WTC11 (cell line): ENCODE measurements around the gene SLC46A2. TPM values are rescaled to one million over a fixed set of nuclear protein-coding genes. Genes with fewer than 3 reads are reported as not detected.
A peak's percentile ranks its signal among the peaks of the same experiment; 100 is the strongest.

Source experiments
- ATAC-seq: fragments of 200-7000 bp; cut with Tn5 transposase; 2 replicates; pipeline ENCODE4 v1.10.0; 2021; ENCODE audit warnings: mild to moderate bottlenecking, moderate library complexity
- CTCF ChIA-PET: fragments of 300-600 bp; sonication (Branson Sonifier 250); formaldehyde crosslinking; loops from one replicate; lab custom pipeline; 2021; ENCODE audit warnings: antibody characterized with exemption; lab: Charles Lee
- POLR2A ChIA-PET: fragments of 350-600 bp; sonication (Branson Sonifier 250); formaldehyde crosslinking; loops from one replicate; lab custom pipeline; 2021; ENCODE audit warnings: antibody characterized with exemption; lab: Charles Lee
- DNase-seq: peaks from one replicate; pipeline ENCODE4 v3.0.0; 2021; ENCODE audit warnings: low spot score
- H3K27ac Mint-ChIP-seq: 2 replicates; pipeline ENCODE4 v1.8.0; 2021; ENCODE audit warnings: mixed read lengths
- H3K27me3 Mint-ChIP-seq: 2 replicates; pipeline ENCODE4 v1.8.0; 2021; ENCODE audit warnings: low read depth, mild to moderate bottlenecking, moderate library complexity, mixed read lengths
- H3K36me3 Mint-ChIP-seq: 2 replicates; pipeline ENCODE4 v1.8.0; 2021; ENCODE audit warnings: mixed read lengths
- H3K4me1 Mint-ChIP-seq: 2 replicates; pipeline ENCODE4 v1.8.0; 2022; ENCODE audit warnings: mixed read lengths
- H3K4me3 Mint-ChIP-seq: 2 replicates; pipeline ENCODE4 v1.8.0; 2021; ENCODE audit warnings: mild to moderate bottlenecking, moderate library complexity, mixed read lengths
- H3K9me3 Mint-ChIP-seq: 2 replicates; pipeline ENCODE4 v1.8.0; 2021; ENCODE audit warnings: mixed read lengths
- ATF6 ChIP-seq: sonication (generic); formaldehyde crosslinking; IDR thresholded peaks from 2 replicates; pipeline ENCODE4 v1.8.1; 2023; ENCODE audit warnings: mild to moderate bottlenecking, missing genetic modification reagents
- CBFB ChIP-seq: sonication (generic); formaldehyde crosslinking; IDR thresholded peaks from 2 replicates; pipeline ENCODE4 v1.8.1; 2022; ENCODE audit warnings: mild to moderate bottlenecking, low read depth, missing genetic modification reagents
- E2F1 ChIP-seq: sonication (generic); formaldehyde crosslinking; IDR thresholded peaks from 2 replicates; pipeline ENCODE4 v1.8.0; 2022; ENCODE audit warnings: mild to moderate bottlenecking, missing genetic modification reagents
- EMX1 ChIP-seq: fragments of 250-450 bp; sonication (Bioruptor Pico); IDR thresholded peaks from 2 replicates; pipeline ENCODE4 v1.8.0; 2021; ENCODE audit warnings: mild to moderate bottlenecking
- FOXP4 ChIP-seq: sonication (generic); formaldehyde crosslinking; IDR thresholded peaks from 2 replicates; pipeline ENCODE4 v1.8.0; 2022; ENCODE audit warnings: mild to moderate bottlenecking, missing genetic modification reagents
- GABPB1 ChIP-seq: sonication (generic); formaldehyde crosslinking; IDR thresholded peaks from 2 replicates; pipeline ENCODE4 v1.8.1; 2023; ENCODE audit warnings: mild to moderate bottlenecking, missing genetic modification reagents
- HMGXB4 ChIP-seq: sonication (generic); formaldehyde crosslinking; IDR thresholded peaks from 2 replicates; pipeline ENCODE4 v1.8.1; 2023; ENCODE audit warnings: mild to moderate bottlenecking, moderate library complexity, missing genetic modification reagents
- JAZF1 ChIP-seq: fragments of 250-450 bp; sonication (Bioruptor Pico); IDR thresholded peaks from 2 replicates; pipeline ENCODE4 v1.9.0; 2021; ENCODE audit warnings: moderate library complexity, mild to moderate bottlenecking, inconsistent platforms
- MYBL2 ChIP-seq: sonication (generic); formaldehyde crosslinking; IDR thresholded peaks from 2 replicates; pipeline ENCODE4 v1.8.1; 2023; ENCODE audit warnings: mild to moderate bottlenecking, moderate library complexity, missing genetic modification reagents
- NFYB ChIP-seq: sonication (generic); formaldehyde crosslinking; conservative IDR thresholded peaks from 2 replicates; pipeline ENCODE4 v1.8.0; 2022; ENCODE audit warnings: low read depth, missing genetic modification reagents
- RORB ChIP-seq: fragments of 250-450 bp; sonication (Bioruptor Pico); IDR thresholded peaks from 2 replicates; pipeline ENCODE4 v1.9.0; 2021; ENCODE audit warnings: mild to moderate bottlenecking
- SMAD4 ChIP-seq: sonication (generic); formaldehyde crosslinking; IDR thresholded peaks from 2 replicates; pipeline ENCODE4 v1.8.0; 2022; ENCODE audit warnings: mild to moderate bottlenecking, missing genetic modification reagents
- SOX15 ChIP-seq: fragments of 250-450 bp; sonication (Bioruptor Pico); IDR thresholded peaks from 2 replicates; pipeline ENCODE4 v1.9.0; 2021; ENCODE audit warnings: mild to moderate bottlenecking
- TEAD1 ChIP-seq: sonication (generic); formaldehyde crosslinking; IDR thresholded peaks from 2 replicates; pipeline ENCODE4 v1.8.0; 2022; ENCODE audit warnings: mild to moderate bottlenecking, missing genetic modification reagents
- TP53 ChIP-seq: sonication (generic); formaldehyde crosslinking; IDR thresholded peaks from 2 replicates; pipeline ENCODE4 v1.8.1; 2023; ENCODE audit warnings: mild to moderate bottlenecking, missing genetic modification reagents
- USF1 ChIP-seq: sonication (generic); formaldehyde crosslinking; IDR thresholded peaks from 2 replicates; pipeline ENCODE4 v1.8.0; 2022; ENCODE audit warnings: mild to moderate bottlenecking, missing genetic modification reagents
- USF2 ChIP-seq: sonication (generic); formaldehyde crosslinking; IDR thresholded peaks from 2 replicates; pipeline ENCODE4 v1.8.1; 2023; ENCODE audit warnings: mild to moderate bottlenecking, missing genetic modification reagents, moderate library complexity
- ZBTB21 ChIP-seq: sonication (generic); formaldehyde crosslinking; IDR thresholded peaks from 2 replicates; pipeline ENCODE4 v1.8.1; 2023; ENCODE audit warnings: mild to moderate bottlenecking, missing genetic modification reagents, borderline replicate concordance
- ZMAT4 ChIP-seq: fragments of 250-450 bp; sonication (Bioruptor Pico); IDR thresholded peaks from 2 replicates; pipeline ENCODE4 v1.9.0; 2021; ENCODE audit warnings: mild to moderate bottlenecking
- ZNF219 ChIP-seq: sonication (generic); formaldehyde crosslinking; IDR thresholded peaks from 2 replicates; pipeline ENCODE4 v1.8.0; 2023; ENCODE audit warnings: missing genetic modification reagents, mild to moderate bottlenecking, borderline replicate concordance
- ZNF232 ChIP-seq: sonication (generic); formaldehyde crosslinking; IDR thresholded peaks from 2 replicates; pipeline ENCODE4 v1.8.0; 2022; ENCODE audit warnings: mild to moderate bottlenecking, missing genetic modification reagents
- ZNF263 ChIP-seq: sonication (generic); formaldehyde crosslinking; IDR thresholded peaks from 2 replicates; pipeline ENCODE4 v1.8.1; 2022; ENCODE audit warnings: low read depth, mild to moderate bottlenecking, moderate library complexity, missing genetic modification reagents
- ZNF396 ChIP-seq: fragments of 250-450 bp; sonication (Bioruptor Pico); IDR thresholded peaks from 2 replicates; pipeline ENCODE4 v1.8.0; 2021; ENCODE audit warnings: mild to moderate bottlenecking, moderate library complexity, borderline replicate concordance
- ZNF416 ChIP-seq: fragments of 250-450 bp; sonication (Bioruptor Pico); IDR thresholded peaks from 2 replicates; pipeline ENCODE4 v1.9.0; 2021; ENCODE audit warnings: mild to moderate bottlenecking, inconsistent platforms
- ZNF512 ChIP-seq: sonication (generic); formaldehyde crosslinking; IDR thresholded peaks from 2 replicates; pipeline ENCODE4 v1.8.1; 2022; ENCODE audit warnings: missing genetic modification reagents, borderline replicate concordance
- ZNF671 ChIP-seq: fragments of 250-450 bp; sonication (Bioruptor Pico); IDR thresholded peaks from 2 replicates; pipeline ENCODE4 v1.8.0; 2021; ENCODE audit warnings: mild to moderate bottlenecking
- total RNA-seq: library from RNA; stranded (reverse); gene quantifications from 3 replicates; pipeline ENCODE4 v1.2.3, GENCODE V29; 2021

SLC46A2 gene
- total RNA-seq, 1 experiment from 2014 or later = not detected

- Mint-ChIP-seq H3K9me3 (no peaks in the 10 kb centered on the region), H3K4me3 (no peak overlapping the region), H3K27ac (no peak overlapping the region), H3K36me3 (no peaks in the 10 kb centered on the region), H3K27me3 (peaks cover 8% of the 10 kb centered on the region), H3K4me1 (peaks cover 3% of the 10 kb centered on the region; the same call in 1 of the 2 replicates)
- no peak for TF ChIP-seq SMAD4 (CRISPR knock-in tag)
- TF ChIP-seq CBFB (CRISPR knock-in tag) = no peak
- TF ChIP-seq ZNF512 (CRISPR knock-in tag) = no peak
- TF ChIP-seq E2F1 = no peak
- TF ChIP-seq ZNF416 (CRISPR knock-in tag) = no peak
- no peak for TF ChIP-seq ZNF219 (CRISPR knock-in tag)
- no peak for TF ChIP-seq HMGXB4
- no peak for TF ChIP-seq ZNF263
- TF ChIP-seq SOX15 (CRISPR knock-in tag) = no peak
- TF ChIP-seq ZBTB21 (CRISPR knock-in tag) = no peak
- TF ChIP-seq JAZF1 (CRISPR knock-in tag) = no peak
- TF ChIP-seq NFYB = no peak
- no peak for TF ChIP-seq EMX1 (CRISPR knock-in tag)
- no peak for TF ChIP-seq ZMAT4 (CRISPR knock-in tag)
- no peak for TF ChIP-seq TP53 (CRISPR knock-in tag)
- CTCF ChIA-PET = interaction anchor here (0.5 to 1.2 kb wide), 3 partner anchors 22 to 773 kb away, joined by 3 to 5 read pairs (median 4); no protein-coding TSS in a partner anchor
- ATAC-seq = peak; percentile 77
- no peak for DNase-seq
- POLR2A ChIA-PET = no interaction called here
Measured at GRCh38 chr9:112925058-112925641, 34.5 kb upstream of the SLC46A2 start.

- ATAC-seq (peak; percentile 89), DNase-seq (no peak)
- ChIA-PET CTCF (interaction anchor here (1.2 to 1.5 kb wide), 2 partner anchors 18 to 50 kb away, joined by 3 to 5 read pairs; no protein-coding TSS in a partner anchor), POLR2A (no interaction called here)
- H3K4me3 Mint-ChIP-seq = no peak overlapping the region
- peaks cover 3% of the 10 kb centered on the region; the same call in 1 of the 2 replicates for H3K4me1 Mint-ChIP-seq
- H3K36me3 Mint-ChIP-seq = no peaks in the 10 kb centered on the region
- H3K27ac Mint-ChIP-seq = no peak overlapping the region
- no peaks in the 10 kb centered on the region for H3K9me3 Mint-ChIP-seq
- H3K27me3 Mint-ChIP-seq = peaks cover 24% of the 10 kb centered on the region
- TF ChIP-seq MYBL2 (CRISPR knock-in tag) = no peak
- no peak for TF ChIP-seq ZNF671 (CRISPR knock-in tag)
- TF ChIP-seq TEAD1 (CRISPR knock-in tag) = no peak
- TF ChIP-seq ZNF396 (CRISPR knock-in tag) = no peak
- no peak for TF ChIP-seq USF2
- no peak for TF ChIP-seq GABPB1 (CRISPR knock-in tag)
- TF ChIP-seq ATF6 (CRISPR knock-in tag) = no peak
- TF ChIP-seq ZNF232 (CRISPR knock-in tag) = no peak
- no peak for TF ChIP-seq RORB (CRISPR knock-in tag)
- no peak for TF ChIP-seq USF1 (CRISPR knock-in tag)
- no peak for TF ChIP-seq FOXP4 (CRISPR knock-in tag)
Measured at GRCh38 chr9:112921549-112921948, 30.9 kb upstream of the SLC46A2 start.
